Stimulated activated CD8-positive, alpha-beta memory T cell treated with anti-CD3 and anti-CD28 coated beads, Interleukin-4, amount 100 ng/mL, for 24 hours (primary cell): Measurements from ENCODE around the gene TRIM44.

Experiments
- DNase-seq: peaks from one replicate; pipeline ENCODE4 v3.0.0-alpha.2; 2020; ENCODE audit warnings: low read depth

TRIM44 gene

DNA sequence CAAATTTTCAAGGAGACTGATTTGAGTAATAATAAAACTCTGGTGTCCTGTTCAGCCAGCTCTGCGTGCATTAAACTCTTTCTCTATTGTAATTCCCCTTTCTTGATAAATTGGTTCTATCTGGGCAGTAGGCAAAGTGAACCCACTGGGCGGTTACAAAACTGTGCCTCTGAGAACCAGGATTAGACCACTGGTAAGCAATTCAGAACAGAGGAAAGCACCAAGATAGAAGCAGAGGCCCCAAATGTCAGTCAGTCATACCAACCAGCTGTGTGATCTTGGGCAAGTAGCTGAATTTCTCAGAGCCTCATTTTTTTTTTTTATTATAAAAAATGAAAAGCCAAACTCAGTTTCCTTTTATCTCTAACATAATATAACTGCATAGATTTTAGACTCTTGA lies 54.9 kb downstream of the TRIM44 start:
- no peak for DNase-seq

DNA sequence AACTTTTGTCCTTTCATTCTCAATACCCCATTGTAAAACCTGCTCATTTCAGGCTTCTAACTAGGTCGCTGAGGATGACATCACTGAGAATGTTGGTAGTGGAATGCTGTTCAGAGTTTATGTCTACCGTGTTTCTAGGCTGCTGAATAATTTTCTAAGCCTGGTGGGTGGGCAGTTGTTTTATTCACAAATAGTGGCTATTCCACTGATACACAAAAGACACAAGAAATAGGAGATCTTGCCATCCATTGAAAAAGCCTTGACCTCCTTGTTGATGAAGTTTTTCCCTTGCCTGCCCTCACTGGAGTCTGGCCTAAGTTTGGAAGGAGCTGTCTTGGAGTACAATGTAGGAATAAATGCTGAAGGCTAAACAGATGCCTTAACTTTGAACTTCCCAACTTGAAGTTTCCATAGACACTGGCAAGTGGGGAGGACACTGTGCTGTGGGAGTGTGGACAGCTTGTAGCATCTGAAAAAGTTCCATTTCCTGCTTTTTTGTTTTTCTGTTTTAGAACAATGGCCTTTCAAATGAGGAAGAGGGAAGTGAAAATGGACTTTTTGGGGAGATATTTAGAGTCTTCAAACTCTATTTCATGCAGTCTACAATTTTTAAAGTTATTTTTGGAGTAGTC lies 59.2 kb downstream of the TRIM44 start:
- no peak for DNase-seq

DNA sequence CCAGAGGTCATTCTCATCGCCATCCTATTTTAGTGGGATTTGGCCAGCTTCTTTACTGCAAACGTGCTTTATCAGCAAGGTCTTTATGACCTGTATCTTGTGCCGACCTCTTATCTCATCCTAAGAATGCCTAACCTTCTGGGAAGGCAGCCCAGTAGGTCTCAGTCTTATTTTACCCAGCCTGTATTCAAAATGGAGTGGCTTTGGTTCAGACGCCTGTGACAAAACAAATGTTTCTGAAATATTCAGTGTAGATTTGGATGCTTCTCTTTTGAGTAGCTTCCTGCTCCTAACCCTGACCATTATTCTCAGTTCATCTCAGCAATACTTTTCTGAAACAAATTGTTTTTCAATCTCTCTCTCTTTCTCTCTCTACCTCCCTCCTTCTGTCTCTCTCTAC lies 60.1 kb downstream of the TRIM44 start:
- DNase-seq: no peak

DNA sequence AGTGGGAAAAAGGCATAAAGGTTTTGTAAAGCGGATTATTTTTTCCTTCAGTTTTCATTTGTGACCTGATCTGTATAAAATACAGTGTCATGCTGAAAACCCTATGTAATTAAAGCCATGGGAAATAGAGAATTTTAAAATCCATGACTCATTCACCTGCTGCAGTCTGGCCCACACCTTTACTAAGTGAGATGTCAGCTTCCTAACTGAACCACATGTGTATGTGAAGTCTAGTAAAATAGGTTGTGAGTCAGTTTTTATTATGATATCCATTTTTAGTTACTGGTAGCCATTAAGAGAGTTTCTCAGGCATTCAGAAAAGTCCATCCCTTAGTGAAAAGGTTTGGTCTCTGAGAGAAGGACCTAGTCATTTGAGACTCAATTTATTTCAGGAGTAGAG lies 60.9 kb downstream of the TRIM44 start:
- DNase-seq: no peak

DNA sequence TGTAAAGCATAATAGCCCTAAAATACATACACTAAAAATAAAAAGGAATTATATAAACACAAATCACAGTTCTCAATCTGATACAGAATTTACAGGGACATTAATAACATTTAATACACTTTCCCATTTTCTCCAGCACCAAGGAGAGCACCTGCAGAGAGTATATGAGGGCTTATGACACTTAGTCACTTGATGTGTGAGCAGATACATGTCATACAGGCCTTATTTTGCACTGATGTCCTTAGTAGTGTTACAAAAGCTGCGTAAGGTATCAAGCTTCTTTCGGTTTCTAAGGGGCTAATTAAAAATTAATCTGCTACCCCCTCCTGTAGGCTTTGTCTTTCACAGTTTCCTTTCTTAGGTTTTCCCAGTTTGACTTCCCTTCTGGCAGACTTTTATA lies 61.3 kb downstream of the TRIM44 start:
- no peak for DNase-seq

DNA sequence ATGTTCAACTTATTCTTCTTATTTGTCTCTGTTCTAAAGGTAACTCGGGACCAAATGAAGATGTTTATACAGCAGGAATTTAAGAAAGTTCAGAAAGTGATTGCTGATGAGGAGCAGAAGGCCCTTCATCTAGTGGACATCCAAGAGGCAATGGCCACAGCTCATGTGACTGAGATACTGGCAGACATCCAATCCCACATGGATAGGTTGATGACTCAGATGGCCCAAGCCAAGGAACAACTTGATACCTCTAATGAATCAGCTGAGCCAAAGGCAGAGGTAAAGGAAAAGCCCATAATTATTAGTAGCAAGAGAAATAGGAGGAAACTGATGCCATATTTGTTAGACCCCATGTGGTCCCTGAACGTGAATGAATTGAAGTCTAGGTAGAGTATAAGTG lies 63.3 kb downstream of the TRIM44 start:
- no peak for DNase-seq

DNA sequence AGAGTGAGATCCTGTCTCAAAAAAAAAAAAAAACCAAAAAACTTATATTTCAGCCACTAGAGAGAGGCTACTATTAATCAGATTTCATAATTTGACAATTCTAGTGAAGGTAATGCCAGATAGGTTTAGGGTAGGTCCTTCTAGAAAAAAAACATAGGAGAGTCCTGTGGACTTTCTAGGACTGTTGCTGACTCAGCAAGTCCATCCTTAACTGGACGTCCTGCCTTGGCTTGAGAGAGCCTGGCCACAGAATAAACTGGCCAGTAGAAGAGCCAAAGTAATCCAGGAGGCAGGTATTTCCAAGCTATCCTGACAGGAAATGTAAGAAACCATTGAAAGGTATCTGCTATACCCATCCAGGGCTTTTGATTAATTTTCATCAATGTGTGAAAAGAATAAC lies 64.6 kb downstream of the TRIM44 start:
- no peak for DNase-seq

DNA sequence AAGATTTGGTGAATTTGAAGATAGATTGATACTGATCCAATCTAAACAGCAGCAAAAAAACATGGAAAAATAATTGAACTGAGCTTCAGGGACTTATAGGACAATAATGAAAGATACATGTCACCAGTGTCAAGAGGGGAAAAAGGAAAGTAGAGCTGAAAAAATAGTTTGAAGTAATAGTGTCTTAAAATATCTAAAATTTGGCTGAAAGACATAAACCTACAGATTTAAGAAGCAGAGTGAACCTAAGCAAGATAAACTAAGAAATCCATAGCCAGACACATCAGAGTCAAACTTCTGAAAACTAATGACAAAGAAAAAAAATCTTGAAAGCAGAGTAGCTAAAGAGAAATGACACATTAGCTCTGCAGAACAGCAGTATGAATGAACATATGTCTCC lies 67.7 kb downstream of the TRIM44 start:
- DNase-seq: no peak

DNA sequence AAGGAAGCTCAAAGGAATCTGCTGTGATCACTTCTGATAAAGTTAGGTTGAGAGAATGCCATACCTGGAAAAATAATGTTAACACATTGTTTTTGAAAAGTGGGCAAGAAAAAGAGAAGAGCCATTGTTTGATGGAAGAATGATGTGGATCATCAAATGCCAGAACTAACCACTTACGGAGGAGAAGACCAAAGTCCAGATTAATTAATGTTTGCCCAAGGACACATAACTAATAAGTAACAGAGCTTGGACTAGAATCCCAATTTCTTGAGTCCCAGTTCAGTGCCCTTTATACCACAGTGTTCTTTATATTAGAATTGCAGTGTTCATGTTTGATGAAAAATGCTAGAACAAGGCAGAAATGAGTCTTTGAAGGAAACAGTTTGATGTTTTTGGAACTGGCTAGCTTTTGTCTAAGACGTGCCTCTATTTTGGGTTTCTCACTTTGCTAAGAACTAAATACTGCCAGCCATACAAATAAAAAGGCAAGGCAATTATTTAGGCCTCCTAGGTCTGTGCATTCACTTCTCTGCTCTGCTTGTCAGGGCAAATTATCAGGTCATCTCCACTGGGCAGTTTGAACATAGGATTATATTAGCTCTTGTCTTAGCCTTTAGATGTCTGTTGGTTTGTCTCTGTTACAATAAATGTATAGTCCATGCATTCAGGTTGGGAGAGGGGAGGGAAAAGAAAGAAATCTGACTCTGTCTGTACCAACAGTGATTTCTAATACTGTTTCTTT lies 72.3 kb downstream of the TRIM44 start:
- DNase-seq: no peak

DNA sequence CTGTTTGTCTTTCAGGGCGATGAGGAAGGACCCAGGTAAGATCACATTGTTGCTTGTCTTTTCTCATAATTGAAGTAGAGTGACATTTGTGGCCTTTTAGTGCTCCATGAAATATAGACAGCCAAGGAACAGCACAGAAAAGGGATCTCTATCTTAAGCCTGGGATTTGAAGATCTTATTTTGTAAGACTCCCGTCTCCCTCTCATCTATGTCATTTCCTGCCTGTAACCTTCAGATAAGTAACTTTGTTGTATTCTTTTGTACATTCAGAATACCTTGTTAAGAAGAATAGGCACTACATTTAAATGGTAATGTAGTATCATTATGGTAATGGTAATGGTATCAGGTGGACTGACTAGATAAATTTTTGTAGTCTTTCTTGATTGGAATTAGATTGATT lies 72.8 kb downstream of the TRIM44 start:
- DNase-seq: no peak

DNA sequence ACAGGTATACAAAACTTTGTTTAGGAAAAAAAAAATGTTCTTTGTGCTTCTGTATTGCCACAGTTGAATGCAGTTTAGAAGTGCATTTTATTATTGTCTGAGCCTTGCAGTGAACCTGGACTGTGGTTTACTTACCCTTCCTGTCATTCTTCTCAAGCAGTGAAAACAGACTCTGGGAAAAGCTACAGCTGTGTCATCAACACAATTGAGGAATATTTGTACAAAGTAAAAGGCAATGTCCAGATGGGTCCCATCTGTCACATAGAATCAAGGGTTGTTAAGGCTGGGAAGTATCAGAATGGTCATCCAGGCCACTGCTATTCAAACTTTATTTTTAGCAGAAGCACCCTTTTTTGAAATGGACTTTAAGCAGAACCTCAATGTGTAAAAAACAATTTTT lies 73.3 kb downstream of the TRIM44 start:
- no peak for DNase-seq

DNA sequence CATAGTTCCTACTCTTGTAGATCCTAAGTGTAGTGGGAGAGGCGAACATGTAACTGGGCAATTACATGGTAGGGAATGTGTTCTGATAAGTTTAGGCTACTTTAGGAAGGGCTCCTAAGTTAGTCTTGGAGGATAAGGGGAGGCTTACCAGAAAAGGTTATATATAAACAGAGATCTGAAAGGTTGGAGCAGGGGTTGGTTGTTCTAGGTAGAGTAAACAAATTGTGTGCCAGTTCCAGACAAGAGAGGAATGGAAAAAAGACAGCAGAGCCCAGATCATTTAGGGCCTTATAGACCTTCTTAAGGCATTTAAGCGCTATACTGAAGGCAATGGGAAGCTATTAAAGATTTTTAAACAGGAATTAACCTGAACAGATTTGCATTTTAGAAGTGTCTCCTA lies 74.4 kb downstream of the TRIM44 start:
- DNase-seq: no peak

DNA sequence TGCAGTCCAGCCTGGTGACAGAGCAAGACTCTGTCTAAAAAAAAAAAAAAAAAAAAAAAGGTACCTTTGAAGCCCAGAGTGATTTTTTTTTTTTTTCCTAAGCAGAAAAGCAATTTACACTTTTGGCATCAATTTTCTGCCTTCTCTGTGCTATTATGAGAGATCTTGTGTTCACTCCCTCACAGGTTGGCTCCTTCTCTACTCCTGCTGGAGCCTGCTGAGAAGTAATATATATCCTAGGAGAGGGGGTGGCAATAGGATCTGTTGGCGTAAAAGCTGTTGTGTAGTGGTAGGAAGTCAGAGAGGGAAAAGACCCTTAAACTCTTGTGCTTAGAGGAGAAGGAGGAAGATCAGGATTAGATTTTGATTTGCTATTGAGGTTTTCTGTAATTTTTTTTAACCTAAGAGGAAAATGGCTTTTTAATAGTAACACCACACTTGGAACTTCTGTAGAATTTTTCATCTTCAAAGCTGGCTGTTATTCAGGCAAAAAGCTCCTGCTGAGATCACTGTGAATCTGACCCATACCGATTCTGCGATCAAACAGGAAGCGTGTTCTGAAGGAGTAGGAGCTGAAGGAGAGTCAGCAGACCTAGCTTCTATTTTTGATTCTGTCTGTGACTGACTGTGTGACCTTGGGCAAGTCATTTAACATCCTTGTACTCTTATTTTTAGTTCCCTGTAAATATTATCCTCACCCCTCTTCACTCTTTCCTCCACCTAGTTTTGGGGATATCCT lies 77.7 kb downstream of the TRIM44 start:
- no peak for DNase-seq

DNA sequence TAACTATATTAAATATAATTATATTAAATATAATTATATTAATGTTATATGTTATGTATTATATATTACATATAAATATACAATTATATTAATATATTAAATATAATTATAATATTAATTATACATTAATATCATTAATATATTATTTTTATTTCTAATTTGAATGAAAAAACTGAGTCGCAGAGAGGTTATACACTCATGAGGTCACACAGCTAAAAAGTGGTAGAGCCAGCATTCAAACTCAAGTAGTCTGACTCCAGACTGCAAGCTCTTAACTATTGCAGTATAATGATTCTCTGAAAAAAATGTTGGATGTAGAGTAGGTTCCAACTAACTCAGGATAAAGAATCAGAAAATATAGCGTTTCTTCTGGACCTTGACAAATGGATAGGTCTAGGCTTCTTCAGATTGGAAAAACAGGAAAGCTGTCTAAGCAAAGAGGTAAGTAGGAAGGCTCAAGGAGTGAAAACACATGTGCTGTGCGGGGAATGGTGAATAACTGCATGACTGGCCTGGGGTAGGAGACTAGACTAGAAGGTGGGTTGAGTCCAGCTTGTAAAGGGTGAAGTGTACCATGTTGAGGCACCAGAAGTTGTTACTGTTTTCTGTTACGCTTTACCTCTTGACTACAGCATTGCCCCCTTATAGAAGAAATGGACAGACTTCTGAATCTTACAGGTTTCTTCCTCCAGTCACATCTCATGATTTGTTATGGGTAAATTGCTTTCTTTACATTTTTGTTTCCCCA lies 80.3 kb downstream of the TRIM44 start:
- no peak for DNase-seq

DNA sequence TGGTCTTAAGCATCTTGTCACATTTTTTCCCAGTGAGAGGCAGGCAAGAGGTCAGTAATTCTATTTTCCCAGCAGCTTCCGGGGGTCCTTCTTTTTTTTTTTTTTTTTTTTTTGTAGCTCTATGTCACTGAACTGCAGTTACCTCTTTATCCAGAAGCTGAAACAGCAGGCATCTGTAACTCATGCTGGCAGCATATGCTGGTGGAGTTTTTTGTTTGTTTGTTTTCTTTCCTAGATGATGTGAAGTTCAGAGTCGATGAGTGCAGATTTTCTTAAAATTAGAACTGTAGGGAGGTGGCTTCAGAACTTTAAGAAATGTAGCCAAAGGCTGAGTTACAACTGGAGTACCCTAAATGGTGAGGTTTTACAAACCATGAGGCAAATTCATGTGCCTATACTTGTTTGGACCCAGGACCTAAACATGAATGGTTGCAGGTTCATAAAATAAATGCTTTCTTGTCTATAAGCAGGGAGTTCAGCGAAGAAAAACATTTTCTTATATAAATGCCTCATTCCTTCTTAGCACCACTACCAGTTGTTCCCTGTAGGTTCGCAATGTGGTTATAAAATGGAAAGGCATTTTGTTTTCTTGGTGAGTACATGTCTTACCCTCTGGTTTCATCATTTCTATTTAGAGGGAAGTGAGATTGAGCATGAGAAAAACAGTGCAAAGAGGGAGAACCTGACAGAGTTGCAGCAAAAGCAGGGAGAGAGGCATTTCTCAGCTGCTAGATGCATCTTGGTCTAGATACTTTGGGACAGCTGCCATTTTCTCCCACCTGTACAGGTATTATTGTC lies 84.0 kb downstream of the TRIM44 start:
- no peak for DNase-seq

DNA sequence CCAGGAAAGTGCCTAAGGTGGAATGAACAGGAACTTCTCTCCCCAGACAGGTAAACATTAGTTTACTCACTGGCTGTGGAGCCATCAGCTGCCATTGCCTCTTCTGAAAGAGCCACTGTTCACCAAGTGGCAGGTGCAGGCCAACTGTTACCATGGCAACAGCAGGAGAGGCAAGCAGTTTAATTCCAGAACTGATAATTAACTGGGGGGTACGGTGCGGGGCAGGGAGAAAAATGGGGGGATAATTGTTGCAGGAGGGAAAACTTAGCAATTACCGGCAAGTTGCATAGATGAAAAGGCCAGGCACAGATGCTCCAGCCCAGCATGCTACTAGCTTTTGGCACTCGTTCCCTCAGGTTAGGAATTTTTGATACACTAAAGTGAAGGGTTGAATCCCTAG lies 85.1 kb downstream of the TRIM44 start:
- DNase-seq: no peak

DNA sequence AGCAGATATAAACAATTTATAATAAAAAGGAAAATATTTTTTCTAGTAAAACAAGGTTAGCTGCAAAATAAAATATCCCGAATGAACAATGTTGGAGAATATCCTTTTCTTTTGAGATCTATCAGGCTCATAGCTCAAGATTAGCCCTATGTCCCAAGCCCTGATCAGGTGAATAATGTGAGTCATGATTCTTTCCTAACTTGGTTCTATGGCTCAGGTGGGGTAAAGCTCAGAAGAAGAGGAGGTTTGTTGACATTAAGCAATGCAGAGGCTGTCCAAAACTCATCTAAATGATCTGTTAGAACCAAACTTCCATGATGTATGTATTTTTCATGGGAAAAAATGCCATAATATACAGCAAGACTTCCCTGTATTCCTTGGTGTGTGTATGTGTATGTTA lies 86.1 kb downstream of the TRIM44 start:
- DNase-seq: no peak

DNA sequence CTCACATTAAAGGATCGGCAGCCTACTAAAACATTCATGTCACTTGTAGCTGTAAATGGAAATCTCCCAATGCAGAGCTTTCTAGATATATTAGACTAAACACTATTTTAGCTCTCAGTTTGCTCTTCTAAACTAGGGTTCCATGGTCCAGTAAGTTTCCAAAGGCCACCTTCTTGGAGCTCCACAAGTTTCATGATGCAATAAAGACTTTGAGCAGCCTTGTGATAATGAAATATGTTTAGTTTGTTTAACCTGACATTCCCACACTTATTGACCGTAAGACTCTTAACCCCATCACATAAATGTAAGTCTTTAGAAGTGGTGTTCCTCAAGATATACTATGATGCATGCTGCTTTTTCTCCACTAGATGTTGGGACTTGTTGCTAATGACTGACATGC lies 87.7 kb downstream of the TRIM44 start:
- no peak for DNase-seq

DNA sequence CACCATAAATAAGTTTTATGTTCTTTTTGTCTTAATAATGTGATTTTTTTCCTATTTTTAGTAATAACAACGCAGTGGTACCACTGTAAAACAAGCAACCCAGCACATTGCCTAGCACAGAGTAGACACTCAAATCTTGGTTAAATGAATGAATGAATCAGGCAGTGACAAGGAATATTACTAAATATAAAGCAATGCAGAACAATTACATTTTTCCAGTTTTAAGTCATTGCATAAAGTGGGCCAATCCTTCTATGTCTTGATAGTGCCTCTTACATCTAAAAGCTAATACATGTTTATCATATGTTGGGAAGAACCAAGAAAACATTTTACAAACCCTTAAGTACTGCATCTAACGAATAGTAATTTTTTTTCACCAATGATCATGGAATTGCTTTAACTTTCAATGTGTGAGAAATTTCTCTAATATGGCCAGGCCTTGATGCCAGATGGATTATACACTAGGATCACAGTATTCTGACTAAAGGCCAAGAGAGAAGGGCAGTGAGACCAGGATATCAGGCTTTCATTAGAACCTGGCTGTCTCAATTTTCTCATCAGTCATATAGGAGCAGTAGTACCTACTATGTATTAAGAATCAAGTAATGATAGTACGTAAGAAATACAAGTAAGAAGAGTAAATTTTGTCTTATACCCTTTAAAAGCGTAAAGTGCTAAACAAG lies 88.5 kb downstream of the TRIM44 start:
- no peak for DNase-seq

DNA sequence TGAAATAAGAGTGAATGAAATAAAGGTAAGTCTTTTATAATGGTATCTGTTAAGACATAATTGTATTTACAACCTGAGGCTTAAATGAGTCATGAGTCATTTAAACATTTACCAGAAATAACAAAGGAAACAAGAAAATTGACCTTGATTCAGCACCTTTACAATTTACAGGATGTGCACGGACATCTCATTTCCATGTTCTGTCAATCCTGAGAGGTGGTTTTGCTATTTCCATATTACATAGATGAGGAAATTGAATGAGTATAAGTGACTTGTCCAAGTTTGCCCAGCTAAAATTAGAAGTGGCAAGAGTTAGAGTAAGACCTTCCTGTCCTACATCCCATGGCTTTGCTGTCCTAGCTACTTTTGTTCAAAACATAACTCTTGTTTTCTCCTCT lies 89.1 kb downstream of the TRIM44 start:
- DNase-seq: no peak

DNA sequence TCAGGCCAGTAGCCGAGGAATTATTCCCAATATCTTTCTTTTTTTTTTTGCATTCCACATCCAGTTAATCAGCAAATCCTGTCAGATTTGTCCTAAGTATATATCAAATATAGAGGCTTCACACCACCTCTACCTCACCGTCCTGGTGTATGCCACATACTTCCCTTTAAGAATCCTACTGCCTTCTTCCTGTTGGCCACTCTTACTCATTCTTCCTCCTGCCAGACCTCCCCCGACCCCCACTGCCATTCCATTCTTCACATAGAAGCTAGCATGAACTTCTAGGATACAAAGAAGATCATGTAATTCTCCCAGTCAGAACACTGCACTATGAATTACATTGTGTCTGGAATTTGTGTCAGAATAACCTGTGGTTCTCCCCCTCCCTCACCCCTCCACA lies 89.5 kb downstream of the TRIM44 start:
- no peak for DNase-seq
